GM18511 (cell line): ENCODE data around the gene TMPRSS13.
"Not testable (repeated sequence)": the region's sequence is repeated elsewhere in the genome, so short reads cannot be mapped to it uniquely, and the experiment has no call there.

Experiments used
- ATAC-seq: cut with Tn5 transposase; IDR thresholded peaks from one replicate; pipeline ENCODE4 v1.9.1; 2021; ENCODE audit warnings: mild to moderate bottlenecking, moderate library complexity; ENCODE audit not compliant: unreplicated experiment

Gene TMPRSS13

GRCh38 chr11:117874253-117874909, 54.8 kb downstream of the TMPRSS13 start:
- ATAC-seq = no peak

- no peak for ATAC-seq
Measured at GRCh38 chr11:117873828-117874125, 55.4 kb downstream of the TMPRSS13 start.

GRCh38 chr11:117872975-117873827, 56.0 kb downstream of the TMPRSS13 start:
- ATAC-seq = no peak

- no peak for ATAC-seq
Measured at GRCh38 chr11:117872420-117872961, 56.7 kb downstream of the TMPRSS13 start.

- ATAC-seq = no peak
Measured at GRCh38 chr11:117871784-117872183, 57.4 kb downstream of the TMPRSS13 start.

GRCh38 chr11:117871160-117871559, 58.0 kb downstream of the TMPRSS13 start:
- ATAC-seq = no peak

- ATAC-seq = no peak
Measured at GRCh38 chr11:117870103-117870952, 58.9 kb downstream of the TMPRSS13 start.

- ATAC-seq = no peak
Measured at GRCh38 chr11:117869604-117870003, 59.6 kb downstream of the TMPRSS13 start.

GRCh38 chr11:117868815-117869561, 60.2 kb downstream of the TMPRSS13 start:
- ATAC-seq = no peak

GRCh38 chr11:117868088-117868487, 61.1 kb downstream of the TMPRSS13 start:
- no peak for ATAC-seq

- no peak for ATAC-seq
Measured at GRCh38 chr11:117866526-117866925, 62.7 kb downstream of the TMPRSS13 start.

GRCh38 chr11:117865546-117865945, 63.7 kb downstream of the TMPRSS13 start:
- not testable (repeated sequence) for ATAC-seq

GRCh38 chr11:117863383-117863782, 65.8 kb downstream of the TMPRSS13 start:
- ATAC-seq = no peak

- ATAC-seq = no peak
Measured at GRCh38 chr11:117862753-117863152, 66.4 kb downstream of the TMPRSS13 start.

GRCh38 chr11:117862019-117862725, 67.0 kb downstream of the TMPRSS13 start:
- ATAC-seq = no peak

GRCh38 chr11:117861151-117862018, 67.8 kb downstream of the TMPRSS13 start:
- no peak for ATAC-seq

- ATAC-seq = no peak
Measured at GRCh38 chr11:117860139-117860538, 69.1 kb downstream of the TMPRSS13 start.

GRCh38 chr11:117859488-117860112, 69.6 kb downstream of the TMPRSS13 start:
- no peak for ATAC-seq
